Measurements from ENCODE around the gene CUL3. TPM values are rescaled to one million over a fixed set of nuclear protein-coding genes. Genes with fewer than 3 reads are reported as not detected.
"Not testable (repeated sequence)": the region's sequence is repeated elsewhere in the genome, so short reads cannot be mapped to it uniquely, and the experiment has no call there.

The CUL3 gene
- total RNA-seq, 4 donors from 2014 or later: 68.0 to 92.7 (median 70.8) TPM

GRCh38 chr2:224594840-224595239, 9.7 kb upstream of the CUL3 start:
- no peak for ATAC-seq (ENCODE audit: low FRiP score)
- no peak for TF ChIP-seq CTCF (IDR thresholded peaks at IDR 0.05)

GRCh38 chr2:224591220-224591619, 6.1 kb upstream of the CUL3 start:
- no peak for TF ChIP-seq CTCF (IDR thresholded peaks at IDR 0.05)
- no peak for DNase-seq (ENCODE audit: low spot score)
- ATAC-seq (ENCODE audit: low FRiP score): no peak

More at GRCh38 chr2:224594840-224595239, 9.7 kb upstream of the CUL3 start:
- DNase-seq (ENCODE audit: low spot score): no peak

GRCh38 chr2:224586127-224586695, 1.0 kb upstream of the CUL3 start:
- no peak for TF ChIP-seq CTCF (IDR thresholded peaks at IDR 0.05)
- no peak for DNase-seq (ENCODE audit: low spot score)
- ATAC-seq (ENCODE audit: low FRiP score): no peak

- DNase-seq (ENCODE audit: low spot score) (no peak), ATAC-seq (ENCODE audit: low FRiP score) (peak; percentile 21)
- no peak for TF ChIP-seq CTCF (IDR thresholded peaks at IDR 0.05)
These were observed 365 bp downstream of the CUL3 start for GRCh38 chr2:224584785-224585210.

- no peak for ATAC-seq (ENCODE audit: low FRiP score)
- no peak for DNase-seq (ENCODE audit: low spot score)
- TF ChIP-seq CTCF (IDR thresholded peaks at IDR 0.05): no peak
These were observed 915 bp downstream of the CUL3 start for GRCh38 chr2:224584111-224584784.

- not testable (repeated sequence) for ATAC-seq (ENCODE audit: low FRiP score); DNase-seq (ENCODE audit: low spot score)
These were observed 2.1 kb downstream of the CUL3 start for GRCh38 chr2:224583033-224583432.

- TF ChIP-seq CTCF (IDR thresholded peaks at IDR 0.05): no peak
- no peak for DNase-seq (ENCODE audit: low spot score)
- no peak for ATAC-seq (ENCODE audit: low FRiP score)
These were observed 4.9 kb downstream of the CUL3 start for GRCh38 chr2:224580248-224580647.

Measured in omental fat pad (tissue), 4 donors.